Urinary bladder (tissue), 4 donors: ENCODE data around the gene NELFA. TPM values are rescaled to one million over a fixed set of nuclear protein-coding genes. Genes with fewer than 3 reads are reported as not detected.
A peak's percentile ranks its signal among the peaks of the same experiment; 100 is the strongest.

Experiments used
- DNase-seq: peaks from one replicate; pipeline ENCODE4 v3.0.0-alpha.2; 2015; ENCODE audit errors: extremely low spot score
- H3K27ac ChIP-seq: one replicate; pipeline ENCODE4 v1.5.1; 2013; ENCODE audit warnings: low read depth, mild to moderate bottlenecking, moderate library complexity
- H3K36me3 ChIP-seq: one replicate; pipeline ENCODE4 v1.6.1; 2013; ENCODE audit warnings: mild to moderate bottlenecking, moderate library complexity; ENCODE audit not compliant: insufficient read depth
- H3K4me1 ChIP-seq: one replicate; pipeline ENCODE4 v1.6.1; 2013; ENCODE audit warnings: mild to moderate bottlenecking, moderate library complexity; ENCODE audit not compliant: insufficient read depth
- H3K4me3 ChIP-seq: one replicate; pipeline ENCODE4 v1.5.1; 2013; ENCODE audit warnings: low read depth, low read length
- WGBS: extraction: QIAGEN DNeasy Blood & Tissue Kit; methylation state at CpG from one replicate; pipeline ENCODE4 v1.1.7; 2013; 5-methylcytosine and 5-hydroxymethylcytosine counted together
- polyA plus RNA-seq: library from polyadenylated mRNA; stranded (reverse); fragments of 200-250 nt; gene quantifications from one replicate; pipeline ENCODE4 v1.2.3, GENCODE V29; 2013
- total RNA-seq: library from RNA; depleted of rRNA; stranded (reverse); fragments of >200 nt; gene quantifications from one replicate; pipeline ENCODE4 v1.2.3, GENCODE V29; 2014
- donor health status: healthy with polysubstance abuse.
- donor health status: healthy.

The NELFA gene
- 17.4 TPM for total RNA-seq
- 26.9 TPM for polyA plus RNA-seq

DNA sequence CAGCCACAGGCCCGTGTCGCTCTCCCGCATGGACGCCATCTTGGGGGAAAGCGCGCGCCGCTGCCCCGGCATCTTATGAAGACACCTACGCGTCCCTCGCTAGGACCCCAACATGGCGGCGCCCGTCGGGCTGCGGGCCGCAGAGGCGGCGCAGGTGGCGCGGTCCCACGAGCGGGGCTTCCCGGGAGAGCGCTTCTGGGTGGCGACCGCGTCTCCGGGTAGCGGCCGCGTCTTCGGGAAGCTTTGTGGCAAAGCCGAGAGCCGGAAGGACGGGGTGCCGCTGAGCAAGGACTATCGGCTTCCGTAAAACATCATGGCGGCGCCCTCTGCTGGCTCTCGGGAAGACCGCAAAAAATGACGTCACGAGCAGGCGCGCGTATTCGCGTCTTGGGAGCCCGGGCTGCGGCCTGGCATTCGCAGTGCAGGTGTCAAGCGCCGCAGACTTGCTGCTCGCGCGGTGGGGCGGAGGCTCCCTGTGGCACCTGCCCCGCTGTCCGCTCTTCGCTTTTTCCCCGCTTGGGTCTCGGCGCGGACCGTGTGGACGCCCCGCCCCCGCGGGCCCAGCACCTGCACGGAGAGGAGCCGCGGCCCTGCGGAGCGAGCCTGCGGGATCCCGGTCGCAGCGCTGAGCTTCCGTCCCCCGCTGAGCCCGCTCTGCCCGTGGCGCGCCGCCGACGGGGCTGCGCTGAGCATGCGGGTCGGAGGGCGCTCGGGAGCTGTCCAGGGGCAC, at the start of gene NELFA:
Gene NELFA (minus strand): TSS at position 54 of the 730 bp plus-strand sequence. CDS start 15 bp downstream, at position 39.
- H3K27ac ChIP-seq = peak within 1 kb of the TSS; percentile 98
- DNase-seq = peak; percentile 92
- WGBS = under 1% methylated on average over 95 of the region's 95 CpGs
- no peaks in the 10 kb centered on the region for H3K4me1 ChIP-seq
- H3K36me3 ChIP-seq = no peaks in the 10 kb centered on the region
- peak within 1 kb of the TSS; percentile 99 for H3K4me3 ChIP-seq

DNA sequence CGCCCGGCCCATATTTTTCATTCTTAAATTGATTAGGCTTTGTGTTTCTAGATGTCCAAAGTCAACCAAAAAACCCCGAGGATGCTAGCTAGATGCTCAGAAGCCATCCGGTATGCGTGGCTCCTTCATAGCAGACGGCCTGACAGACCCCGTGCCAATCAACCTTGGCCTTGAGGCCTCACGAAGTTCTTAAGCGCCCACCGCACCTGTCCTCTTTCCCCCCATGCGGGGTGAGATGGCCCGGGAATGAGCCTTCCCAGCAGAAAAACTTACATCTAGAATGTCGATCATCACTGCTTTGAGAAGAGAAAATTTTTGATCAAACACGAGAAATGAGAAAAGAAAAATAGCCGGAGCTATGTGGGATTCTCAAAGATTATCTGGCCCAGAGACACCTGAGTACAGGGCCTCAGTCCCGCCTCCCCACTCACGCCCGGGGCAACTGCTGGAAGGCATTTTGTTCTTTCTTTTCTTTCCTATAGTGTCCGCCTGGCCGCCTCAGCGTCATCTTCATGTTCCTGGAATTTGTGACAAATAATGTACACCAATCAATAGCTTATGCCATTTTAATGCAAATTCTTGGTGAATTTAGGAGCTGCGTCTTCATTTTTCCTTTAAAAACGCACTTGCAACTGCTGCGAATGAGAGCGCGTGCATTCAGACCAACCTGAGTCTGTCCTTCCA, 48.8 kb upstream of the NELFA start:
- Histone ChIP-seq H3K4me3 (no peak overlapping the region), H3K27ac (no peak overlapping the region), H3K36me3 (no peaks in the 10 kb centered on the region), H3K4me1 (no peaks in the 10 kb centered on the region)
- 74% methylated on average over 26 of the region's 26 CpGs for WGBS
- no peak for DNase-seq

DNA sequence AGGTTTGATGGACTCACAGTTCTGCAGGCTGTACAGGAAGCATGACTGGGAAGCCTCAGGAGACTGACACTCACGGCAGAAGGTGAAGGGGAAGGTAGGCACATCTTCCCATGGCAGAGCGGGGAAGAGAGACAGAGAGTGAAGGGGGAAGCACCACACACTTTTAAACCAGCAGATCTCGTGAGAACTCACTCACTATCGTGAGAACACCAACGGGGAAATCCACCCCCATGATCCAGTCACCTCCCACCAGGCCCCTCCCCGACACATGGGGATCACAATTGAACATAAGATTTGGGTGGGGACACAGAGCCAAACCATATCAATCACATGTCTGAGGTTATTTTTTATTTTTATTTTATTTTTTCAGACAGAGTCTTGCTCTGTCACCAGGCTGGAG, 45.4 kb upstream of the NELFA start:
- no peak overlapping the region for H3K27ac ChIP-seq
- no peaks in the 10 kb centered on the region for H3K4me1 ChIP-seq
- no peaks in the 10 kb centered on the region for H3K36me3 ChIP-seq
- 68% methylated on average over 6 of the region's 6 CpGs for WGBS
- DNase-seq = no peak
- H3K4me3 ChIP-seq = no peak overlapping the region

DNA sequence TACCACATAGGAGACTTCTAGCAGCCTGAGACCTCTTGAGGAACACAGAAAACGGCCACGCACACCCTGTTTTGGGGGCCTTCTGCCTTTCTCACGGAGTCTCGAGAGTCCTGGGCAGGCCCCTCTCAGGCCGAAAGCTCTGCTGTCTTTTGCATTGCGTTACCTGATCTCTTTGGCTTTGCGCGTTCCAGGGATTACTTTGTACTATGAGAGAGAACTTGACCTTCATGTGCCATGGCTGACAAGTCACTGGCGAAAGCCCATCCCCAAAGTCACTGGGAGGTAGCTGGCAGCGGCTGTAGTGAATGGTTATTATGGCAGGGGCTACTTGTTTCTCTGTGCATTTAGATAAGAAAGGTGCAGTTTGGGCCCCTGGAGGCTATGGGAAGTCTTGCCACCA, 42.3 kb upstream of the NELFA start:
- Histone ChIP-seq H3K27ac (no peak overlapping the region), H3K4me3 (no peak overlapping the region), H3K36me3 (no peaks in the 10 kb centered on the region), H3K4me1 (peaks cover 2% of the 10 kb centered on the region)
- WGBS = 50% methylated on average over 10 of the region's 10 CpGs
- DNase-seq = no peak

DNA sequence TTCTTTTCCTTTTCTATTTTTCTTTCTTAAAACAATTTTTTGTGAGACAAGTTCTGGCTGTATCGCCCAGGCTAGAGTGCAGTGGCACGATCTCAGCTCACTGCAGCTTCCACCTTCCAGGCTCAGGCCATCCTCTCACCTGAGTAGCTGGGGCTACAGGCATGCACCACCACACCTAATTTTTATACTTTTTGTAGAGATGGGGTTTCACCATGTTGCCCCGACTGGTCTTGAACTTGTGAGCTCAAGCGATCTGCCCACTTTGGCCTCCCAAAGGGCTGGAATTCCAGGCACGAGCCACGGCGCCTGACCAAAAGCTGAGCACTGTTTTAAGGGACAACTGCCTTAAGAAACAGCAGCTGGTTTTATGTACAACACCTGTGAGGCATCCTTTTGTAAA, 41.0 kb upstream of the NELFA start:
- no peak overlapping the region for H3K4me3 ChIP-seq
- H3K4me1 ChIP-seq = peaks cover 2% of the 10 kb centered on the region
- H3K27ac ChIP-seq = no peak overlapping the region
- WGBS = 78% methylated on average over 7 of the region's 7 CpGs
- H3K36me3 ChIP-seq = no peaks in the 10 kb centered on the region
- DNase-seq = no peak

DNA sequence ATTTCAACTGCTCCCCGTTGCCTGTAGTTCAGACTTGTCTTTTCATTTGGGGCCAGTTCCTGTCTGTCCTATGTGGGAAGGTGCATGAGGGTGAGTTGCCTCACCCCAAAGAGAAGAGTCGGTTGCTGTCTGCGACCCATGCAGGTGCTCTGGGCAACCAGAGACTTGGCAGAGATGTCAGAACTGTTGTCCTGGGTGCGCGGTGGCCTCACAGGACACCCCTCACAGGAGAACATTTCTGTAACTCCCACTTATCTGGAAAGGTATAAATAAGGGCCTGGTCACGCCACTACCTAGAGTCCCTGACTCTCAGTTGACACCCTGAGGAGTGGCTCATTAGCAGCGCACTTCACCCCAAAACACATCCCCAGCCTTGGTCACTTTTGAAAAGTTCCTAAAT, 40.6 kb upstream of the NELFA start:
- no peak for DNase-seq
- WGBS = 90% methylated on average over 7 of the region's 7 CpGs
- no peak overlapping the region for H3K4me3 ChIP-seq
- H3K4me1 ChIP-seq = peaks cover 2% of the 10 kb centered on the region
- no peaks in the 10 kb centered on the region for H3K36me3 ChIP-seq
- no peak overlapping the region for H3K27ac ChIP-seq

DNA sequence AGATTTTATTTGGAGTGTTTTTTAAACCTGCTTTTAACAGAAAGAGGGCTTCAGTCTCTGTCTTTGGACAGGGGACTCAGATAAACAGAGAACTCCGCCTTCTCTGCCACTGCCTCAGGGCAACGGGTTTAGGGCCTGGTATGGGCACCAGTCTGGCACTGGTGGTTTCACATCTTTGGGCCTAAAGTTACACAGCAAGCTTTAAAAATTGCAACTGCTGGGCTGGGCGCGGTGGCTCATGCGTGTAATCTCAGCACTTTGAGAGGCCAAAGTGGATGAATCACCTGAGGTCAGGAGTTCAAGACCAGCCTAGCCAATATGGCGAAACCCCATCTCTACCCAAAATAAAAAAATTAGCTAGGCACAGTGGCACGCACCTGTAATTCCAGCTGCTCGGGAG, 40.1 kb upstream of the NELFA start:
- 91% methylated on average over 8 of the region's 8 CpGs for WGBS
- Histone ChIP-seq H3K27ac (no peak overlapping the region), H3K4me1 (peaks cover 2% of the 10 kb centered on the region), H3K4me3 (no peak overlapping the region), H3K36me3 (no peaks in the 10 kb centered on the region)
- no peak for DNase-seq

DNA sequence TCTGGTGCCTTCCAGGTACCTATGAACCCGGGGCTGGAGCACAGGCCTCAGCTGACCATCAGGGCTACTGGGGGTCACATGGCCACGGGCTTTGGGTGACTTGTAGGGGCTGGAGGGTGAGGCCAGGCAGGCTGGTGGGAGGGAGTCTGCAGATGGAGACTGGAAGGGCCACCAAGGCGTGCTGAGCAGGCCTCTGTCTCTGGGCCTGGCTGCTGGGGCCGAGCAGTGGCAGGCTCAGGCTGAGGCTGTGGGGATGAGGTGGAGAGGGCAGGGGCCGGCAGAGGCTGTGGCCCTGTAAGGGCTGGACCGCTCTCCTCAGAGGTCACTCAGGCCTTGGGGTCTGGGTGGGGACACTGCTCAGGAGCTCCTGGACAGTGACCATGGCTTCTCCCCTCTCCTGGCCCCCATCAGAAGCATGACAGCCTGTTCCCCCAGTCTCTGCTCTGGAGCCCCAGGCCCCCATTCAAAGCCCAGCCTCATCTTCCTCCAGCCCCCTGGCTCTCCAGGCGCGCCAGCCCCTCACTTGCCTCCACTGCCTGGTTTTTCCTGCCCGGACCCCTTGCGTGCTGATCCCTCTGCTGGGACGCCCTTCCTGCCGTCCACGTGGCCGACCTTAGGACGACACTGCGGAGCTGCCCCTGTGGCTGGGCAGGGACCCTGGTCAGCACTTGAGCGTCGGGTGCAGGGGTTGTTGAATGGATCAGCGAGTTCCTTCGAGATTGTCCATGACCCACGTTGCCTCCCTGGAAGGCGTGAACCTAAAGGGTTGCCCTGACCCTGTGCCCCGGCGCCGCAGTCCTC, 39.2 kb upstream of the NELFA start:
- H3K27ac ChIP-seq = no peak overlapping the region
- H3K4me1 ChIP-seq = peaks cover 2% of the 10 kb centered on the region
- WGBS = 85% methylated on average over 25 of the region's 25 CpGs
- DNase-seq = no peak
- H3K4me3 ChIP-seq = no peak overlapping the region
- H3K36me3 ChIP-seq = no peaks in the 10 kb centered on the region

DNA sequence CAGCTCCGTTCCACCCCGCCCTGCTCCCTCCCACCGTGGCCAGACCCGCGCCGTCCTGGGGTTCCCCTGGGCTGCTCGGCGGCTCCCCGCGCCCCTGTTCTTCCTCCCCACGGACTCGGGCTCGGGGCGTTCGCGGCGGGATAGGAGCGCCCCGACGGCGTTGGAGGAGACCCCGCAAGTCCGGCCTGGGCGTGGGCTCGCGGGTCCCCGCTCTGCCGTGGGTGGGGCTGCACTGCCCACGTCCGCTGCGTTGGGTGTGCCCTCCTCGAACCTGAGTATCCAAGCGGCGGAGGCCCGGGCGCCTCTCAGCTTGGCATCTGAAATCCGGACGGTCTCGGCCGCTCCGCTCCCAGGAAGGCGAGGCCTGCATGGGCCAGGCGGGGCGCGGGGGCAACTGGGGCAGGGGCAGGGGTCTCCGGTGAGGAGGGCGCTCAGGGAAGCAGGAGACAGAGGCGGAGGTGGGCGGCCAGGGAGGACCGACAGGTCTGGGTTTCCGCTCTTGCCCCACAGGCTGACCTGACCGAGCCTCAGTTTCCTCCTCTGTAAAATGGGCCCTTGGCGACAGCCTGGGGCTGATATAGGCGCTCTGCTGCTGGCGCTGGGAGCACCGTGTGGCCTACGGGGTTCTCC, 38.4 kb upstream of the NELFA start:
- Histone ChIP-seq H3K4me3 (no peak overlapping the region), H3K27ac (no peak overlapping the region), H3K4me1 (peaks cover 3% of the 10 kb centered on the region), H3K36me3 (no peaks in the 10 kb centered on the region)
- WGBS = 38% methylated on average over 57 of the region's 57 CpGs
- DNase-seq = no peak

DNA sequence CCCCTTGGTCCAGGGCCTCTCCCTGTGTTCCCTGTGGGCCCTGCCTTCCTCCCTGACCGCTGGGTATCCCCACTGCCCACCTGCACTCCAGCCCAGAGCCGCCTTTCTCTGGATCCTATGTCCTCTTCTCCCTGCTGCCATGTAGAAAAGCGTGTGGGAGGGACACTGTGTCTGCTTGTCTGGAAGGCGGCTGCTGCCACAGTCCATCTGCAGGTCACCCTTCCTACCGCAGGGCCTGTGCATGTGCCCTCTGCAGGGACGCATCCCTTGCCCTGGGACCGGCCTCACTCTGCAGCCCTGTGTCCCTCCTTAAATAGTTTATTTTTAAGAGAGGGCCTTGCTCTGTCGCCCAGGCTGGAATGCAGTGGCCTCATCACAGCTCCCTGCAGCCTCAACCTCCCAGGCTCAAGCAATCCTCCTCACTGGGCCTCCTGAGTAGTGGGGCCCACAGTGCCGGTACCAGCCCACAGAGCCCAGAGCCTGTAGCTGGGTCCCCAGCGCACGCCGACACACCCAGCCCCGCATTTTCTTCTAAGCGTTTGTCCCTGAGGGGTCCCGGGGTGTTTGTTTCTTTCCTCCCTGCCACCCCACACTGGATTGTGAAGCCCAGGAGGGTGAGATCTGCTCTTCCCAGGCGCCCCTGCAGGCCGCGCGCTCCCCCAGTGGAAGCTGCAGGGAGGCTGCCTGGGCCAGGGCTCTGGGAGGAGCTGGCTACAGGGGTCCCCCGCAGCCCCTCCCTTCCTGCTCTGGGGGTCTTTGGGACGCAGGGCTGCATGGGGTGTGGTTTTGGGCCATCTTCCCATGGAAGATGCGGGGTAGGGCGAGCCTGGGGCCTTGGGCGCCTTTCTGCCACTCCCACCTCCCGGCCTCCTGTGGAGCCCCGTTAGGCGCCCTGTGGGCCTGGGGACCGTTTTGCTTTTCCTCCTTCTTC, 37.5 kb upstream of the NELFA start:
- Histone ChIP-seq H3K27ac (no peak overlapping the region), H3K4me1 (peaks cover 5% of the 10 kb centered on the region), H3K4me3 (no peak overlapping the region), H3K36me3 (no peaks in the 10 kb centered on the region)
- no peak for DNase-seq
- 60% methylated on average over 28 of the region's 28 CpGs for WGBS

DNA sequence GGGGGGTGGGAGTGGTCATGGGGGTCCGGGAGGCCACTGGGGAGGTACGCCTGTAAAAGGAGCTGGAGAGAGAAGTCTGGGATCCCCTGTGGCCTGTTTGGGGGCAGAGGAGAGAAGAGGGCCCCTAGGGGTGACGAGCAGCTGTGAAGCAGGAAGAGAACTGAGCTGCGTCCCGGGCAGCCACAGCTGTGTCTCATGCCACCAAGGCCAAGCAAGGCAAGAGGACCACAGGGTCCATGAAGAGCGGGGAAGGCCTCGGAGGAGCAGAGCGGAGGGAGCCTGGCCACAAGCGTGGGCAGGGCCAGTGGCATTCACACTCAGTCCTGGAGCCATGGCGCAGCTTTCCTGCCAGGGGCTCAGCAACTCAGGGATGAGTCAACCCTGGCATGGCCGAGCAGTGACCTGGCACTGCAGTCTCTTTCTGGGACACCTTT, 36.8 kb upstream of the NELFA start:
- H3K27ac ChIP-seq = no peak overlapping the region
- no peak overlapping the region for H3K4me3 ChIP-seq
- 72% methylated on average over 11 of the region's 11 CpGs for WGBS

DNA sequence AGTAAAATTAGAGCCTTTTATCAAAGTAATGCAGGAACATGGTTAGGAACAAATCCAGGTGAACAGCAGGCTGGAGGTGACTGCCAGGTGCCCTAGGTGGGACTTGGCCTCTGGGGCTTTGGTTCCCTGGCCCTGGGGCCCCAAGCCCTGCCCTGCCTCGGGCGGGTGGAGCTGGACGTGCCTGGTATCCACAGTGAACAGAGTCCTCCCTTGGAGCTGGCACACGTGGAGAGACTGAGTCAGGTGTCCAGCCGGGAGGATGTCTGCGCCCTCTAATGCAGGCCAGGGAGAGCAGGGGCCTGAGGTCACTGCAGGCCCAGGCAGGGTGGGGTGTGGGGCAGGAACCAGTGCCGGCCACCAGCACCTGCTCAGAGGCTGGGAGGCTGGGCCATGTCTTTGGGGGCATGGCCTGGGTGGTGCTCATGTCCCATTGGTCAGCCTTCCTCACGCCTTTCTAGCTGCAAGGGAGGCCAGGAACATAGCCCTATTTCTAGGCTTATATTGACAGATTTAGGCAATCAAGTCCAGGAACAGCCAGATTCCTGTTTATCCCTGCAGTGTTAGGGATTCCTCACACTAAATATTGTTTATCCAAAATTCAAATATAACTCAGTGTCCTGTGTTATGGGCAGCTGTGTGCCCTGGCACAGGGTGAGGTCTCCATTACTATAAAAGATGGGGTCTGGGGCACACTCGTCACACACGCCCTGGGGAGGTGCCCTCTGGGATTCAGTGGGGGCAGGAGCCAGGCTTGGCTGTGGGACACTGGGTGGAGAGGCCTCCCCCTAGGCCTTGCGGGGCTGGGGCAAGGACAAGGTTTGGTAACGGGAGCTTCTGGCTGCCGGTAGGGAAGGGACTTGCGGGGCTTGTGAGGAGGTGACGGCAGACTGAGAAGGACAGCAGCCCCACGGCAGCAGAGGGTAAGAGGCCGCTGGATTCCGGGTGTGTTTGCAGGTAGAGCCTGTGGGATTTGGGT, 36.1 kb upstream of the NELFA start:
- H3K4me1 ChIP-seq = peaks cover 9% of the 10 kb centered on the region
- no peak for DNase-seq

More for the DNA sequence above, 36.8 kb upstream of the NELFA start:
- Histone ChIP-seq H3K36me3 (no peaks in the 10 kb centered on the region), H3K4me1 (peaks cover 9% of the 10 kb centered on the region)
- DNase-seq = no peak

More for the DNA sequence above, 36.1 kb upstream of the NELFA start:
- WGBS = 84% methylated on average over 18 of the region's 18 CpGs
- Histone ChIP-seq H3K36me3 (no peaks in the 10 kb centered on the region), H3K4me3 (no peak overlapping the region), H3K27ac (no peak overlapping the region)
